ENCODE data around the gene SF3A2.

Gene SF3A2

DNA sequence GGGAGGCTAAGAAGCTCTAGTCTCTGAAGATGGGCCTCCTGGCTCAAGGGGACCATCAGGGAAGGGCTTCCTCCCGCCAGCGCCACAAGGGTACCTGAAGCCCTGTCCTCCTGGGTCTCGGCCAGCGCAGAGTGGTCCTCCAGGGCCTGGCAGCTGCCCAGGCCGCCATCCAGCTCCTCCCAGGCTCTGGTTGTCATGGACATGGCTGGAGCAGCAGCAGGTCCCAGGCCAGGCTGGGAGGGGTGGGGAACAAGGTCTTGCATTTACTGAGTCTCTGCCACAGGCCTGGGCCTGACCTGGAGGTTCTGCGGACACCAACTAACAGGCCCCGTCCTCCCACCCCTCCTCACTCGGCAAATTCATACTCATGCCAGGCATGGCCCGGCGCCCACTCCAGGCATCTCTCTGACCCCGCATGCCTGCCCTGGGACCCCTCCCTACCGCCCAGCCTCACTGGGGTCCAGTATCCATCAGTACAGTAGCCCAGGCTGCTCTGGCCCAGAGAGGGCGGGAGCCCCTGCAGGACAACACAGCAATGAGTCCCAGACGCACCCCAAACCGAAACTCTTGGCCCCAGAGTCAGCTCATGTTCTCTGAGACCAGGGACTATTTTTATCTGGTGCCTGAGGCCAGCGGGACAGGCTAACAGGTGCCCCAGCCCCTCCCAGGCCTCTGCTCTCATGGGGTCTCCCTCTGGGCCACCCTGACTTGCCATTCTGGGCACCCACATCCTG, 18.7 kb downstream of the SF3A2 start:
- DNase-seq = peak; percentile 49

- DNase-seq = peak; percentile 85
Measured at GRCh38 chr19:2255982-2256685, 19.5 kb downstream of the SF3A2 start, which contains the start of gene JSRP1. Gene JSRP1, minus strand, starts transcription at chr19:2256417. Its CDS starts 1,103 bp downstream, at chr19:2255314.

GRCh38 chr19:2259336-2259735, 22.7 kb downstream of the SF3A2 start:
- DNase-seq = no peak

GRCh38 chr19:2260341-2260805, 23.7 kb downstream of the SF3A2 start:
- DNase-seq = peak; percentile 60

DNA sequence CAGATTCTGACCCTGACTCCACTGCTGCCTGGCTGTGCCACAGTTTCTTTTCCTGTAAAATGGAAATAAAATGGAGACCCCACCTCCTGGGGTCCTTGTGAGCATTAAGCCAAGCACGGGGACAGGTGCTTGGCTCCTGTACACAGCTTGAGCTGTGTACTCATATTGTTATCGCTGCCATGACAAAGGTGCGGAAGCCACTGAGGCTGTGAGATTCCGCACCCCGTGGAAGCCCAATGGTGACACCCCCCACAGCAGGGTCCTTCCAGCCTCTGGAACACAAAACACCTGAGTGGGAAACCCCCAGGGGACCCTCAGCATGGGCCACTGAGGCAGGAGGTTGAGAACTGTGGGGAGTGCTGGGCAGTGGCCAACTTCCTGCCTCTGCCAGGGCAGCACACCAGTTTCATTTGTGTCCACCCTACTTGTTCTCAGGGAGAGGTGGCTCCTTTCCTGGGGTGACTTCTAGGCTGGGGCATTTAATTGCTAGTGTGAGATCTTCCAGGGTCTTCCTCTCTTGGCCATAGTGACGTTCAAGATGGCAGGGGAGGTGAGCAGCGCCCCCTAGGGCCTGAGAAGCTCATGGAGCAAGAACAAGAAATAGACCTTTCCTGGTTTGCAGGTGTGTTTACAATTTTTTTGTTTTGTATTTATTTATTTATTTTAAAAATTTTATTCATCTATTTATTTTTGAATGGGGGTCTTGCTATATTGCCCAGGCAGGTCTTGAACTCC, 25.0 kb downstream of the SF3A2 start:
- peak; percentile 66 for DNase-seq

- DNase-seq = peak; percentile 98
Measured at GRCh38 chr19:2266183-2266993, 29.8 kb downstream of the SF3A2 start.

- DNase-seq = no peak
Measured at GRCh38 chr19:2268480-2268830, 31.8 kb downstream of the SF3A2 start.

- no peak for DNase-seq
Measured at GRCh38 chr19:2268861-2269243, 32.2 kb downstream of the SF3A2 start.

DNA sequence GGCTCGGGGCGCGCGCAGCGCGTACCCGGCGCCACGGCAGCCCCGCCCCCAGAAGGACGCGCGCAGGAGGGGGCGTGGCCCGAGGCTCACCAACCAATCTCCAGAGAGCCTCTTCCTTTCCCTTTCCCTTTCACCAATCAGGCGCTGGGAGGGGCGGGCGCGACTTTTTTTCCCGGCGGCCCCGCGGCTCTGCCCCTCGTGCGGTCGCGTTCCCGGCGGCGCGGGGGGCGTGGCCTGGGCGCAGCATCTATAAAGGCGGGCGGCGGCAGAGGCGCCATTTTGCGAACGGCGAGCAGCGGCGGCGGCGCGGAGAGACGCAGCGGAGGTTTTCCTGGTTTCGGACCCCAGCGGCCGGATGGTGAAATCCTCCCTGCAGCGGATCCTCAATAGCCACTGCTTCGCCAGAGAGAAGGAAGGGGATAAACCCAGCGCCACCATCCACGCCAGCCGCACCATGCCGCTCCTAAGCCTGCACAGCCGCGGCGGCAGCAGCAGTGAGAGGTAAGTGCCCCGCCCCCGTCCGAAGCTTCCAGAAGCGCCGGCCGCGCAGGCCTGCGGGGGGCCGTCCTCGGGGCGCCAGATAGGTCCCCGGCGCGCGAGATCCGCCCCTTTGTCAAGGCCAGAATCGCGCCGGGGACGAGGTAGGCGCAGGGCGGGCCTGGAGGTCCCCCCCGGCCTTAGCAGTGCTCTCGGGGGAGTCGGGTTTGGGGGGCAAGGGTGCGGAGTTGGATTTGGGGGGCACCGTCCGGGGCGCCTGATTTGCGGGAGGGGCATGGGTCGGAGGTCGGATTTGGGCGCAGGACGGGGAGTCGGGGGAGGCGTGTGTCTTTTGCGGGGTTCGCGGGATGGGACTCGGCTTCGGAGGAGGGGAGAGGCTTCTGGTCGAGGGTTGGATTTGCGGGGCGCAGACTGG, 32.9 kb downstream of the SF3A2 start:
- peak; percentile 97 for DNase-seq

DNA sequence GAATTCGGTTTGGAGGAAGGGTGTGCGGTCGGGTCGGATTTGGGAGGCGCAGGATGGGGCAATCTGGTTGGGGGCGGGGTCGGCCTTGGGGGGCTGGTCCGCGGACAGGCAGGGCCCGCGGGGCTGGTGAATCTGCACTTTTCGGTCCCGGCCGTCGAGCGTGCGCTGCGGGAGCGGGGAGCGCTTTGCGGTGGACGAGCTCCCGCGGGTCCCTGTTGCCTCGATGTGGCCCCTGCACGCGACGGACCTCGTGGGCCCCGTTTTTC, 33.5 kb downstream of the SF3A2 start:
- no peak for DNase-seq

DNA sequence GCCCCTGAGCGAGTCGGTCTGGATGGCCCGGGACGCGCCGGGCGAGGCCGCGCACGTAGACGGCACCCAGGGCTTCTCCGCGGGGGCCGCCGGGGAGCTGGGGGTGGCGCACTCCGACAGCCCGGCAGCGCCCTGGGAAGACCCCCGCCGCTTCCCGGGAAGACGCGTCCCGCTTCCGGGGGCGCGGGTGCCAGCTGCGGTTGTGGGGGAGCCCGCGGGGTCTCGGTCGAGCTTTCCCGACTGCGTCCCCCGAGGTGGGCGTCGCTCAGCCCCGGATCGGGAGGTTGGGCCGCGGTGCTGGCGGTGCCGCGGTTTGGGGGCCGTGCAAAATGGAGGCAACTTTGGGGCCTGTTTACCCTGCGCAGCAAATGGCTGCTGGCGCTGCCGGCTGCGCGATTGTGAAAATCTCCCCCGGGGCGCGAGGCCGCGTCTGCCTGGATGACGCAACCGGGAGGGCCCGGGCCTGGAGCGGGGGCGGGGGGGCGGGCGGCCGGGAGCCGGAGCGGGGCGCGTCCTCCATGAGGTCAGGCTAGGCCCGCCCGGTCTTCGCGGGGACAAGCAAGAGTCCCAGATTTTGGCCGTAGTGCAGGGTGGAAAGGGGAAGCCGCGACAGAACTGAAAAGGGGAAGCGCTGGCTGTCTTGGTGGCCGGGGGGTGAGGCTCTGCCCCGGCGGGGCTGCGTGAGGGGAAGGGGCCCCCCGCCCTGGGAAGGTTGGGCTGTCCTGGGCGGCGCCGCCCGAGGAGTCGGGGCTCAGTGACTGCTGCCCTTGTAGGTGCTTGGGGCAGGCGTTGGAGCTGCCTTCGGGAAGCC, 34.0 kb downstream of the SF3A2 start:
- peak; percentile 78 for DNase-seq

GRCh38 chr19:2271234-2272103, 34.8 kb downstream of the SF3A2 start:
- peak; percentile 54 for DNase-seq

- DNase-seq = peak; percentile 90
Measured at GRCh38 chr19:2273356-2274184, 36.9 kb downstream of the SF3A2 start.

DNA sequence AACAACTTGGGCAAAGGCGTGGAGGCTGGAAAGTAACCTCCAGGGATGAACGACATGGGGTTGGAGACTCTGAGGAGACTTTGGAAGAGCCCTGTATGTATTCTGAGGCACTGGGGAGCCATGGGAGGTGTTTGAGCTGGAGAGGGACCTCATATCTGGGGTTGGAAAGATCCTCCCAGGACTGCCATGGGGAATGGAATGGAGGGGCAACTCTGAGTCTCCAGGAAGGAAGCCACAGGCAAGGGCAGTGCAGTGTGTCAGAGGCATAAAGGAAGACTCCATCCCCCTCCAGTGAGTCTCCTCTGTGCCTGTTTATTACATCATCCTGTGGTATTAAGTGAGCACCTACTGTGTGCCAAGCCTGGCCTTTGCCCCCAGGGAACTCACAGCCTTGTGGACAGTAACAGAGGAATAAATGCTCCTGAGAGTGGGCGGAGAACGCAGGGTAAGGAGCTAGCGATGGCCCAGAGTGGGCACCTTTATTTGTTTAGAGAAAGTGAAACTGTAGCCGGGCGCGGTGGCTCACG, 37.6 kb downstream of the SF3A2 start:
- no peak for DNase-seq

- DNase-seq = peak; percentile 63
Measured at GRCh38 chr19:2274931-2275535, 38.4 kb downstream of the SF3A2 start.

GRCh38 chr19:2275588-2276428, 39.2 kb downstream of the SF3A2 start:
- no peak for DNase-seq

DNA sequence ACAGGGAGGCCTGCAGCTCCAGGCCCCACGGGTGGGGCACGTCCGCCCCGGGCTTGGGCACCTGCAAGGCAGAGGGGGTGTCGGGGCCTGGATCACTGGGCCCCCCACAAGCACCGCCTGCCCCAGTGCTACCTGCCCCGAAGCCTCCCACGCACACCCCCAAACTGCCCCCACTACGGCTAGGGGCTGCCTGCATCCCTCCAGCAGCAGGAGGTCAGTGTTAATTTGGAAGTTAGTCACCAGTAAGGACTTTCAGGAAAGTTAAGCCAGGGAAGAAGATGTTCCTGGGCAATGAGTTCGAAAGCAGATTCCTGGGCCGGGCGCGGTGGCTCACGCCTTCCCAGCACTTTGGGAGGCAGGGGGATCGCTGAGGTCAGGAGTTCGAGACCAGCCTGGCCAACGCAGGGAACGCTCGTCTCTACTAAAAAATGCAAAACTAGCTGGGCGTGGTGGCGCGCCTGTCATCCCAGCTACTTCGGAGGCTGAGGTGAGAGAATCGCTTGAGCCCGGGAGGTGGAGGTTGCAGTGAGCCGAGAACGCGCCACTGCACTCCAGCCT, 39.9 kb downstream of the SF3A2 start:
- DNase-seq = no peak
